DOHH2 (cell line): ENCODE data around the gene NKX2-8.

Experiments
- EZH2phosphoT487 ChIP-seq: fragments of 200-600 bp; sonication (generic); IDR thresholded peaks from 2 replicates; pipeline ENCODE4 v1.6.1; 2017; ENCODE audit warnings: borderline replicate concordance, mild to moderate bottlenecking, antibody characterized with exemption, low read length, moderate library complexity, mixed read lengths
- TF ChIP-seq, protein P1 (sequence below): fragments of 200-600 bp; sonication (generic); IDR thresholded peaks from one replicate; pipeline ENCODE4 v1.5.1; 2014; ENCODE audit warnings: antibody characterized with exemption, mild to moderate bottlenecking, low read depth, low read length; ENCODE audit not compliant: poor library complexity, severe bottlenecking

DNA sequence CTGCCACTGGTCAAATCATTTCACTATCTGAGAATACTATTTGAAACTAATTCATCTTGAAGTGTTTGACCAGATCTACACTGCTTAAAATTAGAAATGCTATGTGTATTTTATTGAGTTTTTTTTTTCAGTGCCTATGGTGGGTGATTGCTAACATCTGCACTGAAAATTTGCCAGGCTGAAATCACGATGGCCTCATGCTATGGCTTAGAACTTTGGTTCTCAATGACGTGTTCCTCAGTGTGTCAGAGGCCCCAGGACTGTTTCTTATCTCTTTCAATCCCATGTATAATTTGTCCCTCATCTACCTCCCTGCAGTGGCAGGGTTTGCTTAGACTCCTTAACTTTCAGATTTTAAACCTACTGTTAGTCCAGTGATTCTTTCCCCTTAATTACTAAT lies 36.2 kb upstream of the NKX2-8 start:
- TF ChIP-seq, protein P1, sequence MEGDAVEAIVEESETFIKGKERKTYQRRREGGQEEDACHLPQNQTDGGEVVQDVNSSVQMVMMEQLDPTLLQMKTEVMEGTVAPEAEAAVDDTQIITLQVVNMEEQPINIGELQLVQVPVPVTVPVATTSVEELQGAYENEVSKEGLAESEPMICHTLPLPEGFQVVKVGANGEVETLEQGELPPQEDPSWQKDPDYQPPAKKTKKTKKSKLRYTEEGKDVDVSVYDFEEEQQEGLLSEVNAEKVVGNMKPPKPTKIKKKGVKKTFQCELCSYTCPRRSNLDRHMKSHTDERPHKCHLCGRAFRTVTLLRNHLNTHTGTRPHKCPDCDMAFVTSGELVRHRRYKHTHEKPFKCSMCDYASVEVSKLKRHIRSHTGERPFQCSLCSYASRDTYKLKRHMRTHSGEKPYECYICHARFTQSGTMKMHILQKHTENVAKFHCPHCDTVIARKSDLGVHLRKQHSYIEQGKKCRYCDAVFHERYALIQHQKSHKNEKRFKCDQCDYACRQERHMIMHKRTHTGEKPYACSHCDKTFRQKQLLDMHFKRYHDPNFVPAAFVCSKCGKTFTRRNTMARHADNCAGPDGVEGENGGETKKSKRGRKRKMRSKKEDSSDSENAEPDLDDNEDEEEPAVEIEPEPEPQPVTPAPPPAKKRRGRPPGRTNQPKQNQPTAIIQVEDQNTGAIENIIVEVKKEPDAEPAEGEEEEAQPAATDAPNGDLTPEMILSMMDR = no peak
- no peak for TF ChIP-seq EZH2phosphoT487
